Activated T-helper 2 cell treated with anti-CD3 and anti-CD28 coated beads, Interferon-gamma antibody, Interleukin-2, Interleukin-4, amounts not matched to agents 10 μg/mL and 5 μg/mL and 100 μg/mL, durations not matched to agents 14 hours and 24 hours and 36 hours (primary cell): ENCODE data around the gene KLHL30. TPM values are rescaled to one million over a fixed set of nuclear protein-coding genes. Genes with fewer than 3 reads are reported as not detected.

ENCODE experiments used
- DNase-seq: peaks from one replicate; pipeline ENCODE4 v3.0.0; 2021; ENCODE audit warnings: low spot score
- H3K27ac Mint-ChIP-seq: one replicate; pipeline ENCODE4 v1.8.0; 2021; ENCODE audit warnings: mixed read lengths
- H3K27me3 Mint-ChIP-seq: one replicate; pipeline ENCODE4 v1.8.0; 2021; ENCODE audit warnings: low read depth, mixed read lengths
- H3K36me3 Mint-ChIP-seq: one replicate; pipeline ENCODE4 v1.8.0; 2021; ENCODE audit warnings: low read depth, mixed read lengths
- H3K4me1 Mint-ChIP-seq: one replicate; pipeline ENCODE4 v1.8.0; 2021; ENCODE audit warnings: low read depth, mixed read lengths
- H3K4me3 Mint-ChIP-seq: one replicate; pipeline ENCODE4 v1.8.0; 2021; ENCODE audit warnings: low read depth, mild to moderate bottlenecking, moderate library complexity, mixed read lengths
- H3K9me3 Mint-ChIP-seq: one replicate; pipeline ENCODE4 v1.8.0; 2021; ENCODE audit warnings: mixed read lengths
- intact Hi-C: fragments of 100-400 bp; cut with micrococcal nuclease; formaldehyde crosslinking; loops from one replicate; pipeline ENCODE4 v1.15.1; 2023
- total RNA-seq: library from RNA; stranded (reverse); gene quantifications from 2 replicates; pipeline ENCODE4 v1.2.3, GENCODE V29; 2022

The KLHL30 gene
- total RNA-seq, 1 donor from 2014 or later: not detected

DNA sequence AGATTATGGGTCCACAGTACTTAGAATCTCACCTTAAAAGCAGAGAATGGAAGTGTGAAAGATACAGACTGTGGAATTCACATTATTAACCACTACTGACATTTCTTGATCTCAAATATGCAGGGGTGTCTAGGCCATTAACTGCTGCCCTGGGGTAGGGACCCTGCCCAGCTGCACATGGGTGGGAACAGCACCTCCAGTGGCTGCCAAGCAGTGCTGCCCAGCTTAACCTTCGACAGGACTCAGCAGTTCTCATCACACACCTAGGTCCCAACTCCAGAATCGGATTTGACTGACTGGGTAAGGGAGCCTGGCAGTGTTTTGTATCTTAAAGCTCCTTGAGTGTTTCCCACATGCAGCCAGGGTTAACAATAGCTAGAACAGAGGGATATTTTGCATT lies 35.2 kb downstream of the KLHL30 start:
- H3K27ac Mint-ChIP-seq: no peak overlapping the region
- no peak overlapping the region for H3K4me3 Mint-ChIP-seq
- no peaks in the 10 kb centered on the region for H3K9me3 Mint-ChIP-seq
- H3K36me3 Mint-ChIP-seq: peaks cover 60% of the 10 kb centered on the region
- H3K4me1 Mint-ChIP-seq: peaks cover 2% of the 10 kb centered on the region
- no peaks in the 10 kb centered on the region for H3K27me3 Mint-ChIP-seq
- no peak for DNase-seq
- intact Hi-C loops: no loop called here

DNA sequence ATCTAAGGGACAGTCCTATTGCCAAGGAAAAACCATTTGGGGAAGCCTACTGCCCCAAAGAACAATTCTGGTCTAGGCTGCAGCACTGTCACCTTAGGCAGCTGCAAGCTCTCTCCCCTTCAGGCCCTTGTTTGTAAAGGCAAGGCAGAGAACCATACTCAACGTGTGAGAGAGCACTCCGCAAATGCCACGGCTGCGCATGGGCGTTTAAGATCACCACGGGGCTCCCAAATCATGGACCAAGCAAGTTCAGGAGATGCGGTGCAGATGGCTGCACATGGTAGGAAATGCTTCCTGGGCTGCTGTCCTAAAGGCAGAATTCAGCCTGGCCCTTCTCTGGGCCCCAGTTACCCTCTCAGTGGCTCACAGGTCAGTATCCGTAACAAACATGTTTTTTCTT lies 35.8 kb downstream of the KLHL30 start:
- H3K9me3 Mint-ChIP-seq: no peaks in the 10 kb centered on the region
- no peaks in the 10 kb centered on the region for H3K27me3 Mint-ChIP-seq
- H3K4me3 Mint-ChIP-seq: no peak overlapping the region
- no peak for DNase-seq
- intact Hi-C loops: no loop called here
- peaks cover 60% of the 10 kb centered on the region for H3K36me3 Mint-ChIP-seq
- H3K27ac Mint-ChIP-seq: no peak overlapping the region
- peaks cover 2% of the 10 kb centered on the region for H3K4me1 Mint-ChIP-seq

DNA sequence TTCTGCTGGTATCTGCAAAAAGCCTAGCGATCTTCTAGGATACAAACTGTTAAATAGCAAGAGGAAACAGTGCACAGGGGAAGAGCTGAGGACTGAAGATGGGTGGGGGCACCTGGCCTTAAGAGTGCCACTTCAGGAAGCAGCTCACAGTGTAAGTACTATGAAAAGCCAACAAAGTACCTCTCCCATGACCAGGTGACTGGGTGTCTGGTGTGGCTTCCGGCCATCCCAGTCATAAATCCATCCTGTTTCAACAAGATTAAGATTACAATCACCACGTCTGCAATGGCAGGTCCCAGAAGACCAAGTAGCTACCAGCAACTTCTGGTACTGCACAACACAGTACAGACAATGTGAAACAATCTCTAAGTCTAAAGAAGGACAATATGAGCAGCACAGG lies 36.2 kb downstream of the KLHL30 start:
- Mint-ChIP-seq H3K27ac (no peak overlapping the region), H3K9me3 (no peaks in the 10 kb centered on the region), H3K4me1 (peaks cover 2% of the 10 kb centered on the region), H3K36me3 (peaks cover 62% of the 10 kb centered on the region), H3K4me3 (no peak overlapping the region), H3K27me3 (no peaks in the 10 kb centered on the region)
- intact Hi-C loops: no loop called here
- no peak for DNase-seq

DNA sequence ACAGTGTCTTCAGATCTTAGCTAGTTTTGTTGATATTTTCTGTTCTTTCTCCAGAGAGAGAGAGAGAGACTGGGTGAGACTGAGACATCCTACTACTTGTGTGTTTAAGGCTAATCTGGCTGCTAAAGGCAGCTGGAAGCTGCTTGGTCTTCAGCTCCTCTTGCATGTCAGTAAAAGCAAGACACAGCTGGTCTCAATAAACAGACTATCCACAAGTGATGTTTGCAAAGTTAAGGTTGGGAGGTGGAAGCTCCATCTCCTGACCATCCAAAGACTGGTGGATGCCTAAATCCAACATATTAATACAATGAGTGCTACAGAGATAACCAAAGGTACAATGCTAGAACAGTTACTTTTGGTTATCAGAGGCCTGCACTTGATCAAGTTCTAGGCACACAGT lies 38.1 kb downstream of the KLHL30 start:
- Mint-ChIP-seq H3K27me3 (no peaks in the 10 kb centered on the region), H3K27ac (no peak overlapping the region), H3K4me1 (no peaks in the 10 kb centered on the region), H3K4me3 (no peak overlapping the region), H3K9me3 (no peaks in the 10 kb centered on the region), H3K36me3 (peaks cover 65% of the 10 kb centered on the region)
- intact Hi-C loops: no loop called here
- DNase-seq: no peak

DNA sequence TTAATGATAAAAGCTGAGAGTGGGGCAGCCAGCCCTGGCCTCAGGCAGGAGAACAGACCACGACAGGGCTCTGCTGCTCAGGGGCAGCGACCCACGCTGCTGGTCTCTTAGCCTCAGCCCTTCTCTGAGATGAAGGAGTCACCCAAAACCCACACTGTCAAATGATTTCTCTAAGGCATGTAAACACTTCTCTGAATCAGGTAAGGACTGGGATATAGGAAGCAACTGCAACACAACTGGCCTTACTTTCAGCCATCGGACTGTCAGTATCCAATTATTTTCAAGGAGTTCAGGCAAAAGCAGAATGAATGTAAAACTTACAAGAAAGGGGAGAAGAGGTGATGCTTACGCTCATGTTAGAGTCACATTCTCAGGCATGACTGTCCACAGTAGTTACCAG lies 42.1 kb downstream of the KLHL30 start:
- H3K4me3 Mint-ChIP-seq: no peak overlapping the region
- intact Hi-C loops: no loop called here

DNA sequence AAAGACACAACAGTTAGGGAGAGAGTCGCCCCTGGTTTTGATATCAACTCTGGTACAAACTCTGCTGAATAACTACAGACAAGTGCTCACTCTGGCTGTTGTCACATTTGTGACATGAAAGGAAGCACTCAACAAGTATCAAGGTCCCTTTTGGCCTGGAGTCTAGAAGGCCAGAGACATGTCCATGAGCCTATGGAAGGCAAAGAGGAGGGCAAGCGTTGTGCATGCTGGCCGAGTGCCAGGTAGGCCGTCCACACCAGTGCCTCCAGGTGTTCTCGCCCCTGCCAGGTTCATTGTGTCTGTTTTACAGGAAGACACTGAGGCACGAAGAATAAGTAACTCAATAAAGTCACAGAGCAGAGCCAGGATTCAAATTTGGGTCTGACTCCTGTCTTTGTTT lies 43.9 kb downstream of the KLHL30 start:
- intact Hi-C loops: no loop called here
- Mint-ChIP-seq H3K27ac (no peak overlapping the region), H3K9me3 (no peaks in the 10 kb centered on the region), H3K27me3 (no peaks in the 10 kb centered on the region), H3K4me3 (no peak overlapping the region), H3K4me1 (peaks cover 3% of the 10 kb centered on the region), H3K36me3 (peaks cover 84% of the 10 kb centered on the region)
- no peak for DNase-seq

More for the DNA sequence above, 42.1 kb downstream of the KLHL30 start:
- Mint-ChIP-seq H3K27ac (no peak overlapping the region), H3K4me1 (peaks cover 3% of the 10 kb centered on the region), H3K36me3 (peaks cover 78% of the 10 kb centered on the region), H3K27me3 (no peaks in the 10 kb centered on the region), H3K9me3 (no peaks in the 10 kb centered on the region)
- DNase-seq: no peak

DNA sequence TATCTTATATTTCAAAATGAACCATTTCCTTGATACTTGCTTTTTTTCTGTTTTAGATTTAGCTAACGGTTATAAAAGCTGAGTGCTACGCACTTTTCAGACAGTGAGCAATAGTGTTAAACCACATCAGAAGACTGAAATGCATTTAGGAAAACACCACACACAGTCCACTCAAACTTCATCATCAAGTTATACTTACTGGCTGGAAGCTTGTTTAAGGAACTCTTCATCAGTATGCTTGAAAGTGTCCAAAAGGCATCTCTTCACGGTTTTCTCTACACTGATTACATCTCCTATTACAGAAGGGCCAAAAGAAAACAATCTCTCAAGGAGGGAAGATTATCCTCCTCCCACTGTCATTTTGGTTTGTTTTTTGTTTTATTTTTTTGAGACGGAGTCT lies 45.4 kb downstream of the KLHL30 start:
- H3K4me1 Mint-ChIP-seq: peaks cover 3% of the 10 kb centered on the region
- H3K9me3 Mint-ChIP-seq: no peaks in the 10 kb centered on the region
- H3K27me3 Mint-ChIP-seq: no peaks in the 10 kb centered on the region
- no peak overlapping the region for H3K27ac Mint-ChIP-seq
- DNase-seq: no peak
- H3K36me3 Mint-ChIP-seq: peaks cover 93% of the 10 kb centered on the region
- no peak overlapping the region for H3K4me3 Mint-ChIP-seq
- intact Hi-C loops: no loop called here

DNA sequence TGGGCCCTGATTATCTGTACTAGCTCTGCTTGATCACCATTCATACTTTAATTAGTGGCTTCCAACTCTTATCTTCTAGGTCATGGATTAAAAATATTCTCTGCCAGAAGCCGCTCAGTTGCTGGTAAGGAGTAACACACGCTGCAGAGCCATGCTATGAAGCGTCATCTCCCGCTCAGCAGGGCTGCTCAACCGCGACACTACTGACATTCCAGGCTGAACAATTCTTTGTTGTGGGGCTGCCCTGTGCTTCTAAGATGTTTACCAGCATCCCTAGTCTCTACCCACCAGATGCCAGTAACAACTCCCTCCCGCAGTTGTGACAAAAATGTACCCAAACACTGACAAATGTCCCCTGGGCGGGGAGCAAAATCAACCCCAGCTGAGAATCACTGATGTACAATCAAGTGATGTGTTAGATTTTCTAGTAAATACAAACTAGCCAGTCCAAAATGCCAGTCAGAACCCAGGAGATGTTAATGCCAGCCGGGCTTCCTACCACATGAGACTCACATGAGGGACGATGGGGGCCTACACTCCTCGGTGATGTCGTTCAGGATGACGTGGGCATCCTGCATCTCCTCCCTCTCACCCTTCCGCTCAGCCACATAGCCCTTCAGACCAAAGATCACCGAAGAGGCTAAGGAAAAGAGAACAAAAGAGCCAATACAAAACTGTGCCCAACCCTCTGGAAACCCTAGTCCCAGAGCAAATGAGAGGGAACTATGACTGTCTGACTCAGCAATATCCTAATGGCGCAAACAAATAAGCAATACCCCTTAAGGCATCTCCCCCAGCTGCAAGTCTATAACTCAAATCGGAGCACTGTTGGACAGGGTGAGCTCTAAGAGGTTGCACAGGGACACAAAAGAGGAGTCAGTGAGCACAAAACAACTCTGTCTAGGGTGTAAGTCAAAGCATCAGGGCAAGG lies 49.4 kb downstream of the KLHL30 start:
- Mint-ChIP-seq H3K27me3 (no peaks in the 10 kb centered on the region), H3K9me3 (no peaks in the 10 kb centered on the region), H3K4me3 (no peak overlapping the region), H3K27ac (no peak overlapping the region), H3K4me1 (peaks cover 3% of the 10 kb centered on the region), H3K36me3 (peaks cover 88% of the 10 kb centered on the region)
- no peak for DNase-seq
- intact Hi-C loops: no loop called here

DNA sequence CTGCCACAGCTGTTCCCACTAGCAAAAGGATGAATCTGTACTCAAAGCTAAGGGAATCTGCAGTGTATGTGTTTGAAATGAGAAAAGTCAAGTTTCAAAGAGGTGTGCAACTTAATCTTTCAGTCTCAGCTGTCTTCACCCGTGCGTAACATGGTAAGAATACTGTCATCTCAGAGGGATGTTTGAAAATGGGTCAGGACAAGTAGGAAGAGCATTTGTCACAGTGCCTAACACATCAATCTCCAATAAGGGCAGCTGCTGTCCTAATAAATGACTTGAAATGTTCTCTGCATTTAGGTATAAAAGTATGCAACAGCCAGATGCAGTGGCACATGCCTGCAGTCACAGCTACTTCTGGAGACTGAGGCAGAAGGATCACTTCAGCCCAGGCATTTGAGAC lies 52.0 kb downstream of the KLHL30 start:
- H3K27me3 Mint-ChIP-seq: no peaks in the 10 kb centered on the region
- no peak overlapping the region for H3K27ac Mint-ChIP-seq
- intact Hi-C loops: no loop called here
- peaks cover under 1% of the 10 kb centered on the region for H3K4me1 Mint-ChIP-seq
- DNase-seq: no peak
- no peak overlapping the region for H3K4me3 Mint-ChIP-seq
- no peaks in the 10 kb centered on the region for H3K9me3 Mint-ChIP-seq
- peaks cover 83% of the 10 kb centered on the region for H3K36me3 Mint-ChIP-seq

Other genes with a start within 250 kb of the KLHL30 start
- gene UBE2F, start 171.7 kb upstream of the KLHL30 start, total RNA-seq: 137 and 146 TPM in 2 replicates
- gene SCLY, start 77.7 kb upstream of the KLHL30 start, total RNA-seq: 98.6 and 102 TPM in 2 replicates
- 0.07 and 0.14 TPM in 2 replicates for gene ESPNL, start 38.3 kb upstream of the KLHL30 start, total RNA-seq
- 0.46 and 1.1 TPM in 2 replicates for gene ERFE, start 20.3 kb downstream of the KLHL30 start, total RNA-seq
- 67.1 and 71.3 TPM in 2 replicates for gene ILKAP, start 65.0 kb downstream of the KLHL30 start, total RNA-seq
- gene HES6, start 101.4 kb downstream of the KLHL30 start, total RNA-seq: 10.2 and 10.8 TPM in 2 replicates
- 19.1 and 19.3 TPM in 2 replicates for gene PER2, start 149.9 kb downstream of the KLHL30 start, total RNA-seq
- gene TRAF3IP1, start 181.8 kb downstream of the KLHL30 start, total RNA-seq: 13.9 and 14.4 TPM in 2 replicates